Thyroid gland (tissue), 4 donors: ENCODE results near the gene COX8A.

Experiments used
- POLR2A ChIP-seq, 2 donors: fragments of 450-650 bp; IDR thresholded peaks; one replicate each; pipeline ENCODE4 v1.6.1; 2017; ENCODE audit warnings: antibody characterized with exemption in 2 of 2, mild to moderate bottlenecking in 2 of 2, moderate library complexity in 1 of 2
- TF ChIP-seq, protein P1 (sequence below), 6 experiments: fragments of 200-600 bp in 3 of 6; fragments of 450-650 bp in 3 of 6; sonication (generic) in 3 of 6; IDR thresholded peaks; one replicate each; pipeline ENCODE4 v1.5.1; 2016 to 2019; ENCODE audit warnings: antibody characterized with exemption in 6 of 6, mild to moderate bottlenecking in 2 of 6, inconsistent platforms in 1 of 6, moderate library complexity in 1 of 6

DNA sequence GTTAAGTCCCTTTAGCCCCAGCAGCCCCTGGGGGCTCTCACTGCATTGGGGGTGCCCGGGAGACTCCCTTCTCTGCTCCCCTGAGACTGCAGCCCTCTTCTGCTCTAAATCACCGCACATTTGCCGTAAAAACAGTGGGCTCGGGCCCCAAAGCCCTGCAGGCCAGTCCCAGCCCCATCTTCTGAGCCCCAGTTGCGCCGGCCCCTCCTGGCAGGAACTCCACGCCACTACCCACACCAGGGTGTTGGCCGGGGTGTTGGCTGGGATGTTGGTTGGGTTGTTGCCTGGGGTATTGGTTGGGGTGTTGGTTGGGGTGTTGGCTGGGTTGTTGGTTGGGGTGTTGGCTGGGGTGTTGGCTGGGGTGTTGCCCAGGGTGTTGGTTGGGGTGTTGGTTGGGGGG lies 35.3 kb downstream of the COX8A start:
- TF ChIP-seq, protein P1, sequence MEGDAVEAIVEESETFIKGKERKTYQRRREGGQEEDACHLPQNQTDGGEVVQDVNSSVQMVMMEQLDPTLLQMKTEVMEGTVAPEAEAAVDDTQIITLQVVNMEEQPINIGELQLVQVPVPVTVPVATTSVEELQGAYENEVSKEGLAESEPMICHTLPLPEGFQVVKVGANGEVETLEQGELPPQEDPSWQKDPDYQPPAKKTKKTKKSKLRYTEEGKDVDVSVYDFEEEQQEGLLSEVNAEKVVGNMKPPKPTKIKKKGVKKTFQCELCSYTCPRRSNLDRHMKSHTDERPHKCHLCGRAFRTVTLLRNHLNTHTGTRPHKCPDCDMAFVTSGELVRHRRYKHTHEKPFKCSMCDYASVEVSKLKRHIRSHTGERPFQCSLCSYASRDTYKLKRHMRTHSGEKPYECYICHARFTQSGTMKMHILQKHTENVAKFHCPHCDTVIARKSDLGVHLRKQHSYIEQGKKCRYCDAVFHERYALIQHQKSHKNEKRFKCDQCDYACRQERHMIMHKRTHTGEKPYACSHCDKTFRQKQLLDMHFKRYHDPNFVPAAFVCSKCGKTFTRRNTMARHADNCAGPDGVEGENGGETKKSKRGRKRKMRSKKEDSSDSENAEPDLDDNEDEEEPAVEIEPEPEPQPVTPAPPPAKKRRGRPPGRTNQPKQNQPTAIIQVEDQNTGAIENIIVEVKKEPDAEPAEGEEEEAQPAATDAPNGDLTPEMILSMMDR (IDR thresholded peaks at IDR 0.05), result no peak
- no peak for TF ChIP-seq POLR2A (IDR thresholded peaks at IDR 0.05)
